ENCODE measurements around the gene CD7.

Gene CD7

DNA sequence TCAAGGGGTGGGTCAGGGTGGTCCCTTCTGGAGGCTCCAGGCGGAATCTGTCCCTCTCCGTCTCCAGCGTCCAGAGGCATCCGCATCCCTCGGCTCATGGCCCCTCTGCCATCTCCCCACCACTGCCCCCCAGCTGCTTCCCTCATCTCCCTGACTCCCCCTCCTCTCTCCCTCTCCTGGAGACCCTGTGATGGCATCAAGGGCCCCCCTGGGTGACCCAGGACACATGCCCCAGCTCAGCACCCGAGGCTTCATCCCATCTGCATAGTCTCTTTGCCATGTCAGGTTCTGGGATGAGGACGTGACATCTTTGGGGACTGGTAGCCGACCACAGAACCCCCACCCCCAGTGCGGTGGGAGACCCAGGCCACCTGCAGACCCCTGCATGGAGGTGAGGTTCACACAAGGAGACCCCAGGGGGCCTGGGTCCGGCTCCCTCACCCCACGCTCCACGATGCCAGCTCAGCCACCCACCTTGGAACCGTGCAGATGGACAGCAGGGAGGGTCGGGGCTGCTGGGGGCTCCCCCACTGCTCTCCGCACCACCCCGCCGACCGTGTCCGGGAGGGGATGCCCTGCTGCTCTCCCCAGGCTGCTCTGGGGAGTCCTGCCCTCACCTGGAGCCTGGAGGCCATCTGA is 12.4 kb upstream of the CD7 start:
- Histone ChIP-seq H3K4me2 (ENCODE audit: low read depth, low read length, poor library complexity, severe bottlenecking) (no peak overlapping the region), H4K20me1 (ENCODE audit: low read depth, low read length) (no peaks in the 10 kb centered on the region), H3K9me3 (ENCODE audit: insufficient read depth, low read length) (no peaks in the 10 kb centered on the region), H3K79me2 (ENCODE audit: insufficient read depth, low read length) (no peaks in the 10 kb centered on the region), H2AFZ (ENCODE audit: low read depth, low read length, severe bottlenecking) (no peak overlapping the region), H3F3A (ENCODE audit: insufficient read depth) (no peaks in the 10 kb centered on the region), H3K27ac (ENCODE audit: low read depth, low read length) (no peak overlapping the region), H3K27me3 (ENCODE audit: low read length) (no peaks in the 10 kb centered on the region), H3K9me2 (replicated peaks; ENCODE audit: insufficient read depth, low read length) (no peaks in the 10 kb centered on the region), H3K36me3 (ENCODE audit: low read length) (no peaks in the 10 kb centered on the region), H3K9ac (ENCODE audit: low read length) (no peak overlapping the region), H3K4me3 (ENCODE audit: insufficient read depth, low read length, poor library complexity, severe bottlenecking) (no peak overlapping the region)
- TF ChIP-seq EZH2phosphoT487 (conservative IDR thresholded peaks at IDR 0.05; ENCODE audit: low read length) = no peak
- TF ChIP-seq, protein P1, sequence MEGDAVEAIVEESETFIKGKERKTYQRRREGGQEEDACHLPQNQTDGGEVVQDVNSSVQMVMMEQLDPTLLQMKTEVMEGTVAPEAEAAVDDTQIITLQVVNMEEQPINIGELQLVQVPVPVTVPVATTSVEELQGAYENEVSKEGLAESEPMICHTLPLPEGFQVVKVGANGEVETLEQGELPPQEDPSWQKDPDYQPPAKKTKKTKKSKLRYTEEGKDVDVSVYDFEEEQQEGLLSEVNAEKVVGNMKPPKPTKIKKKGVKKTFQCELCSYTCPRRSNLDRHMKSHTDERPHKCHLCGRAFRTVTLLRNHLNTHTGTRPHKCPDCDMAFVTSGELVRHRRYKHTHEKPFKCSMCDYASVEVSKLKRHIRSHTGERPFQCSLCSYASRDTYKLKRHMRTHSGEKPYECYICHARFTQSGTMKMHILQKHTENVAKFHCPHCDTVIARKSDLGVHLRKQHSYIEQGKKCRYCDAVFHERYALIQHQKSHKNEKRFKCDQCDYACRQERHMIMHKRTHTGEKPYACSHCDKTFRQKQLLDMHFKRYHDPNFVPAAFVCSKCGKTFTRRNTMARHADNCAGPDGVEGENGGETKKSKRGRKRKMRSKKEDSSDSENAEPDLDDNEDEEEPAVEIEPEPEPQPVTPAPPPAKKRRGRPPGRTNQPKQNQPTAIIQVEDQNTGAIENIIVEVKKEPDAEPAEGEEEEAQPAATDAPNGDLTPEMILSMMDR (IDR thresholded peaks at IDR 0.05; ENCODE audit: insufficient read depth, low read length, poor library complexity, severe bottlenecking) = no peak

DNA sequence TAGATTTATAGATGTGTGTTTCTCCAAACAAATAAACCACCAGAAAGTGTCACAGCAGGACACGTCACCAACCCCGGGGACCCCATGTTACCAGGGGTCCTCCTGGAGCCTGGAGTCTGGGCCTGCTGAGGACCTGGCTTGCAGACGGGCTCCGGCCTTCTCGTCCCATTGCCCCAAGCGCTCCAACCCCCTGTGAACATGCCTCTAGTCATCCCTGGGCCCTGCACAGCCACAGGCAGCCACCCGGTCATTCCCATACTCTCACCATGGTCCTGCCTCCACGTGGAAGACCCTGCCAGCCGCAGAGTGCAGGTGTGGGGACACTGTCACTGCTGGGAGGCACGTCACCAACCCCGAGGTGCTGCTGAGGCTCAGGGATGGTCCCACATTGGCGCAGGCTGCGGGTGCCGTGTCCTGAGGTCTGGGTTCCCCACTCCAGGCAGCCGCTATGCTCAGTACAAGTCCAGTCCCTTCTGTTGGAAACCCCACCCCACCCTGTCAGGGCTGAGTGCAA is 11.6 kb upstream of the CD7 start:
- no peaks in the 10 kb centered on the region for H3F3A ChIP-seq (ENCODE audit: insufficient read depth)
- no peaks in the 10 kb centered on the region for H3K36me3 ChIP-seq (ENCODE audit: low read length)
- H3K9me2 ChIP-seq (replicated peaks; ENCODE audit: insufficient read depth, low read length) = no peaks in the 10 kb centered on the region
- TF ChIP-seq EZH2phosphoT487 (conservative IDR thresholded peaks at IDR 0.05; ENCODE audit: low read length) = no peak
- TF ChIP-seq, protein P1 (IDR thresholded peaks at IDR 0.05; ENCODE audit: insufficient read depth, low read length, poor library complexity, severe bottlenecking) = no peak
- no peaks in the 10 kb centered on the region for H3K27me3 ChIP-seq (ENCODE audit: low read length)
- H3K27ac ChIP-seq (ENCODE audit: low read depth, low read length) = no peak overlapping the region
- H3K4me3 ChIP-seq (ENCODE audit: insufficient read depth, low read length, poor library complexity, severe bottlenecking) = no peak overlapping the region
- no peaks in the 10 kb centered on the region for H3K9me3 ChIP-seq (ENCODE audit: insufficient read depth, low read length)
- H3K79me2 ChIP-seq (ENCODE audit: insufficient read depth, low read length) = no peaks in the 10 kb centered on the region
- H2AFZ ChIP-seq (ENCODE audit: low read depth, low read length, severe bottlenecking) = no peak overlapping the region
- H4K20me1 ChIP-seq (ENCODE audit: low read depth, low read length) = no peaks in the 10 kb centered on the region
- H3K9ac ChIP-seq (ENCODE audit: low read length) = no peak overlapping the region
- no peak overlapping the region for H3K4me2 ChIP-seq (ENCODE audit: low read depth, low read length, poor library complexity, severe bottlenecking)

DNA sequence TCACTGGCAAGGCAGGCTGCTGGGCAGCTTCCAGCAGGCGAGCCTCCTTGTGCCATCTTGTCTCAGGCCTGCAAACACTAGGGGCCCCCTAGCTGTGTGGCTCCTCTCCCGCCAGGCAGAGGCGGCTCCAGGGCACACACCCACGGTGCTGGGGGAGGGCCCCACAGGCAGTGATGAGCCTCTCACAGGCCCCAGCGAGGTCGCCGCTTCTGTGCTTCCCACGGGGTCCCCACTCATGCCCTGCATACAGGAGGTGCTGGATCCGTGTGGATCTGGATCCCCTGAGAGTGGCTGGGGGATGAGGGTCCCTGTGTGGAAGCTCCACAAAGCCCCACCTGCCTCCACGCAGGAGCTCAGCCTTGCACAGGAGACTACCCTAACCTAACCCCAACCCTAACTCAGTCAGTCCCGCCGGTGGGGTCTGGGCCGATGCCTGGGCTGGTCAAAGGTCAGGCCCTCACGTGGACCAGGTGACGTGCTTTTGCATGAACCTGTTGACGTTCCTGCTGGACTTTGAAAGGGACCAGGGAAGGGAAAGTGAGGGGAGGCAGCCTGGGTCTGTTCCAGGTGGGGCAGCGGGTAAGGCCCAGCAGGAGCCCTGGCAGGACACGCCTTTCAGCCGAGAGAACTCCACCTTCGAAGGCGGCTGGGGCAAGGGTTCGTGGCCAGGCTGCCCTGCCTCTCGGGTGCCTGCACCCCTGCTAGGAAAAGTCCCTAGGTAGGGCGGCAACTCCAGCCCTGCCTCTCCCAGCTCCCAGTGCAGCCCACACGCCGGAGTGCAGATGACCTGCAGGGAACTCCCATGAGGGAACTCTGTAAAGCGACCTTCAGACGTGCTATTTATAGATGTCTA is 11.0 kb upstream of the CD7 start:
- no peaks in the 10 kb centered on the region for H3K9me2 ChIP-seq (replicated peaks; ENCODE audit: insufficient read depth, low read length)
- H3K4me3 ChIP-seq (ENCODE audit: insufficient read depth, low read length, poor library complexity, severe bottlenecking) = no peak overlapping the region
- no peaks in the 10 kb centered on the region for H3K36me3 ChIP-seq (ENCODE audit: low read length)
- no peaks in the 10 kb centered on the region for H3K27me3 ChIP-seq (ENCODE audit: low read length)
- no peaks in the 10 kb centered on the region for H4K20me1 ChIP-seq (ENCODE audit: low read depth, low read length)
- no peak overlapping the region for H3K27ac ChIP-seq (ENCODE audit: low read depth, low read length)
- no peak overlapping the region for H2AFZ ChIP-seq (ENCODE audit: low read depth, low read length, severe bottlenecking)
- H3K4me2 ChIP-seq (ENCODE audit: low read depth, low read length, poor library complexity, severe bottlenecking) = no peak overlapping the region
- H3K79me2 ChIP-seq (ENCODE audit: insufficient read depth, low read length) = no peaks in the 10 kb centered on the region
- no peaks in the 10 kb centered on the region for H3K9me3 ChIP-seq (ENCODE audit: insufficient read depth, low read length)
- H3F3A ChIP-seq (ENCODE audit: insufficient read depth) = no peaks in the 10 kb centered on the region
- no peak for TF ChIP-seq EZH2phosphoT487 (conservative IDR thresholded peaks at IDR 0.05; ENCODE audit: low read length)
- TF ChIP-seq, protein P1 (IDR thresholded peaks at IDR 0.05; ENCODE audit: insufficient read depth, low read length, poor library complexity, severe bottlenecking) = no peak
- no peak overlapping the region for H3K9ac ChIP-seq (ENCODE audit: low read length)

All from SU-DHL-6 (cell line).